Hepatocyte (in vitro differentiated cells): Measurements from ENCODE around the gene STX11.

Source experiments
- CTCF ChIP-seq: fragments of 200-600 bp; sonication (generic); IDR thresholded peaks from 2 replicates; pipeline ENCODE4 v1.5.1; 2016; ENCODE audit warnings: antibody characterized with exemption, mild to moderate bottlenecking; ENCODE audit not compliant: poor library complexity
- EZH2 ChIP-seq: fragments of 200-600 bp; sonication (generic); IDR thresholded peaks from 2 replicates; pipeline ENCODE4 v1.6.1; 2016; ENCODE audit warnings: antibody characterized with exemption, mild to moderate bottlenecking, borderline replicate concordance
- EZH2phosphoT487 ChIP-seq: fragments of 200-600 bp; sonication (generic); IDR thresholded peaks from one replicate; pipeline ENCODE4 v1.6.1; 2018; ENCODE audit warnings: antibody characterized with exemption, mild to moderate bottlenecking, low read depth, moderate library complexity; ENCODE audit not compliant: unreplicated experiment, severe bottlenecking

- TF ChIP-seq CTCF (no peak), EZH2 (no peak), EZH2phosphoT487 (no peak)
Observed at GRCh38 chr6:144162977-144163376, 12.7 kb downstream of the STX11 start.
